GM15510 (cell line): ENCODE data around the gene NGB.

Source experiments
- POLR2A ChIP-seq: IDR thresholded peaks from 3 replicates; pipeline ENCODE4 v1.6.1; 2011; ENCODE audit warnings: borderline replicate concordance; ENCODE audit not compliant: insufficient read length; ENCODE audit errors: extremely low read depth

Gene NGB

DNA sequence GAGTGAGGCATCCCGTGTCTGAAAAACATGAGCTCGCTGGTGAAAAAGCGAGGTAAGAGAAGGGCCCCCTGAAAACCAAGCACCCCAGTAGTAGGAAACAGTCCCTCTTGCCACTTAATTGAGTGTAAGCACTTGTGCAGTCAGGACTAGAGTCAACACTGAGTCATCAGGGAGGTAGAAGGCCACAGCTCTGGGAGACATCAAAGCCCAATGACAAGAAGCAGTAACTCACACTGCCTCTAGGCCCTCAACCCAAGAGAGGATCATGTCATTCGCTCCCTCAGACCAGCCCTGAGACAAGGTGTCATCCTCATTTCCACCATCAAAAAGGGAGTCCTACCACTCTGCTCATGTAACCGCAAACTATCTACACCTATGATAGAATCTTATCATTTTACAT lies 31.9 kb upstream of the NGB start:
- no peak for TF ChIP-seq POLR2A

DNA sequence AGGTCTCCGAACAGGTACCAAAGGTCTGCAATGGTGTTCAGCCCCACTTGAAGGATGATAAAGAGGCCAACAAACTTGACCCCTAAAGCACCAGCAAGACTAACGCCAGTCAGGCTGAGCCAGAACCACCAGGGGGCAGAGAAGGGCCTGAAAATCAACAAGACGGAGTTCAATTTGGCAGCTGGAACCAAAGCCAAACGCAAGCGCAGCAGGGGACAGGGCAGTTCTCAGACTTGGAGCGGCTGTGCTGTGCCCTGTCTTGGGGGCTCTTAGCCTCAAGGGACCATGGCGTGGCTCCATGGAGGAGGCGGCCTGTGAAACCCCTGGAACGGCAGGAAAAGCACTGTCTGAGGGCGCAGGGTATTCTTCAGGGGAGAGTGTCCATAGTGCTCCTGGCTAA lies 30.1 kb upstream of the NGB start:
- no peak for TF ChIP-seq POLR2A

DNA sequence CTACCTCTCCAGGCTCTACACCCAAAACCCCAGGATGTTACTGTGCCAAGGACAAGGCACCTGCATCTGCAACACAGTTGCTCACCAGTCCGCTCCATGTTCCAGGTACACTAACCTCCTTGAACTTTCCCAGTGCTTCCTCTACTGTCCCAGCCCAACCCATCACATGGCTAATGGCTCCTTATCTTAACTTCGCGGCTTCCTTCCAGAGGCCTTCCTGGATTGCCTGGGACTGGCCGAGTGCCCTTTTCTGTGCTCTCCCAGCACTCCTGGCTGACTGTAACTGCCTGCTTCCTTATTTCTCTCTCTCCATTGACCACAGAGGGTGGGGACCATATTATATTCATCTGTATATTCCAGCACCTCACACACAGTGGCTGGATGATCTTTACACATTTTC lies 28.8 kb upstream of the NGB start:
- TF ChIP-seq POLR2A = no peak

DNA sequence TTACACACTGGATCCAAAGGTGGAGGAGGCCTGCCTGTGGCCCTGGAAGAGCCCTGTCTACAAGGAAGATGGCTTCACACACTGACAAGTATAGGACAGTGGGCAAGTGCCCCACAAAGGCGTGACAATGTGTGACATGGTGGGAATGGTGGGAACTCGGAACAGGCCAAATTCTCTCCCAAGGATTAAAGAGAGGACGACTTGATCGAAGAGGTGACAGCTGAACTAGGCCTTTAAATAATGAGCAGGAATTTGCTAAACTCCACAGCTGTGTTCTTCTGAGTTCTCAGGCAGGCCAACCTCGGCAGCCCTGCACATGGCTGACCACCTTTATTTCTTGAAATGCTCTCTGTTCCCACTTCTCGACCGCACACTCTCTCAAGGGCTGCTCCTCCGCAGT lies 25.9 kb upstream of the NGB start:
- no peak for TF ChIP-seq POLR2A

DNA sequence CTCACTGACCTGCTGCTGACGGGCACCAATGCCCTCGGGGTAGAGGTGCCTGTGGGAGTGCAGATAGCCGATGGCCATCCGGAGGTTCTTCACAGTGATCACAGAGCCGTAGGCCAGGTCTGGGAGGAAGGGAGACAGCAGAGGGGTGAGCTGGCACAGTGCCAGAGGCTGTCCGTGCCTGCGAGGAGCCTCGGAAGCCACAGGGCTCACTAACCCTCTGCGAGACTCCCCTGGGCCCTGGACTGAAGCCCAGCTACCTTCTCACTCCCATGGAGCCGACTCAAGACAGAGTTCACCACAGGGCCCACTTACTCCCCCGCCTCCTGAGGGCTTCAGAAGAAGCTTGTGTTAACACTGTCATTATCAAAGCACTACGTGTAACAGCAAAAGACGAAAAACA lies 25.1 kb upstream of the NGB start:
- no peak for TF ChIP-seq POLR2A

DNA sequence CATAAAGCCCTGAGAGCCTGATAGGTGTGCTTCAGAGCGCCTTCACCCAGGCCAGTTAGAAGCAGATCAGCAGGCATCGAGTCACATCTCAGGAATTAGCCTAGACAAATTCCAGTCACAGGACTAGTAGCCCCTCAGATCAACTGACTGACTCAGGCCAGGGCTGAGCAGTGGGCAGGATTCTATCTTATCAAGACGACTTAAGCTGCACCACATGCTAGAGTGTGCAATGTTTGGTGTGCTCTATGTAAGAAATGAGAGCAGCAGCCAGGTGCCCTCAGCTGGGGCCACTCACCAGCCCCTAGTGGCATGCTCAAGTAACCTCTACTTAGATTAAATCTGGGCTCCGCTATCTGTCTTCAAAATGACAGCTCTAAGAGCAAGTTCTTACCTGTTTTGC lies 19.7 kb upstream of the NGB start:
- TF ChIP-seq POLR2A = no peak

DNA sequence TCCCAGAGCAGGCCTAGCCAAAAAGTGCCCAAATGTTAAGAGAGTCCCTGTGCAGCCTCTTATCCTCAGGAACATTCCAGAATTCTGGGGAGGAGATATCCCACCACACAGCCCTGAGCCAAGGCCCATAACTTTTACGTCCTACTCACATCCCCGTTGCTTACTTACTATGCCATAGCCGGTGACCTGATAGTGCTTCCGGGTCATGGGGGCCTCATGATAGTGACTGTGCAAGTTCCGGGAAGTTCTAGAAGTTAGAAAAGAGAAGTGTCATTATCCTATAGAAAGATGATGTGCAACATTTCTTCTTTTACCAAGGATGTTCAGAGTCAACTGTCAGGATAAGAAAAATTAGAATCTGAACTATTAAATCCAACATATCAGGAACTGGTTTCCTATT lies 15.6 kb upstream of the NGB start:
- no peak for TF ChIP-seq POLR2A

DNA sequence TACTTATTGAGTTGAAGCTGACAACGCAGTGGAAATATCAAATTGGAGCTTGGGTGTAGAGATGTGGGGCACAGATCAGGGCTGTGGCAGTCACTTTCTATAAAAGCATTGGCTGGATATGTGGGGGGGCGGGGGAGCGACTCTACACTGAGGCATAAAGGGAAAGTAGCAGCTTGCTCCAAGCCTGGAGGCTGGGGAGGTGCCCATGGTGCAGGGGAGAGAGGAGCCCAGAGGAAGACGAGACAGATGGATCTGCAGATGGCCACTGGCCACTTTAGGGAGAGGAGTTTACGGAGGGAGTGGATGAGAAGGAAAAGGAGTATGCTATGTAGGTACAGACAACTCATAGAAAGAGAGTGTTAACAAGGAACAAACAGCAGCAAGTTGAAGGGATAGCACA lies 13.5 kb upstream of the NGB start:
- TF ChIP-seq POLR2A = no peak

DNA sequence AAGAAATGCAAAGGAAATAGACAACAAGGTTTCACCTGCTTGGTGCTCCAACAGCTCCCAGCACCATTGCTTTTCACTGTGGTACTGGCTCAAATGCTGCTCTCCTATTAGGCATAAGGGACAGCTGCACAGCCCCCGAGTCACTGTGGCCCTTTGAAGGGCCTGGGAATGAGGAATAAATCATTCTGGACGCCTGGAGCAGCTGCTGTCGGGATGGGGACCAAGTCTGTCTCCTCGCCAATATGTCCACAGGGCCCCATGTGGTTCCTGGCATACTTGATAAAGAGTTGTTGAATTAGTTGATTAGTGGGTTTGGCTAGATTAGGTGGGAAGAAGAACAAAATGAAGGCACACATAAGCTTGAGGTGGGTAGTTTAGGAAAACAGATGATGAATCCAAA lies 13.1 kb upstream of the NGB start:
- no peak for TF ChIP-seq POLR2A

DNA sequence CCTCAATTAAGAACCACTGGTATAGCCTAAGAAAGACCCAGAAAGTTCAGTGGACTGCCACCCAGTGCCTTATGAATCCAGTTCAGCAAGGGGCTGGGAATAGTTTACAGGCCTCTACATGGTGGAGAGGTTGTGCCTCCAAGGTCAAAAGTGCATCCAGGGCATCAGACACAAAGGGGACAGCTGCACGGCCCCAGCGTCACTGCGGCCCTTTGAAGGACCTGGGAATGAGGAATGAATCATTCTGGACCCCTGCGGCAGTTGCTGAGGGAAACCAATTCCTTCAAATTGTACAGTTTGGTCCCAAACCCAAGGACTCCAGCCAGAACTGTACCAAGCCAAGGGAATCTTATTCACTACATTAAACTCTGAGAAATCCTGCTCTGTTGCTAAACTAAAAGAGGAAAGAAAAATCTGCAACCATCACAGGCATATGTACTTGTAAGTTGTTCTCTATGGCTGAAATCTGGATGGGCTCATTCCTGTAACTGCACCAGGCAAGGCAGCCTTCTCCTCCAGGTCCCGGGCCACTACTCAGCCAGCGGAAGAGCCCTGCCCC lies 10.9 kb upstream of the NGB start:
- TF ChIP-seq POLR2A = no peak

DNA sequence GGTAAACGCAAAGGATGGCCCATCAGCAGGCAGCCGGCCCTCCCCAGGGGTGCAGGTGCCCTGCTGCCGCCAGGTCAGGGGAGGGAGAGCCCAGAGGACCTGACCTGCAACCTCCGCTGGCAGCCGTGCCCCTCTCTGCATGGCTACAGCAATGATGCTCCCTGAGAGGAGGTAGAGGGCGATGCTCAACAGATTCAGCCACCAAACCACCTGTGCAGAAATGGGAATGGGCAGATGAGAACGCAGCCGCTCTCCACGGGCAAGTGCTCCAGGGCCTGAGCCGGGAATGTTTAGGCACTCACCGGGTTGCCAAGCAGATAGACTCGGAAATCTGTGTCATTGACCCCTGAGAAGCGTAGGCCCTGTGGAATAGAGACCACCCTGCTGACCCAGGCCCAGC lies 8.7 kb upstream of the NGB start:
- TF ChIP-seq POLR2A = no peak

DNA sequence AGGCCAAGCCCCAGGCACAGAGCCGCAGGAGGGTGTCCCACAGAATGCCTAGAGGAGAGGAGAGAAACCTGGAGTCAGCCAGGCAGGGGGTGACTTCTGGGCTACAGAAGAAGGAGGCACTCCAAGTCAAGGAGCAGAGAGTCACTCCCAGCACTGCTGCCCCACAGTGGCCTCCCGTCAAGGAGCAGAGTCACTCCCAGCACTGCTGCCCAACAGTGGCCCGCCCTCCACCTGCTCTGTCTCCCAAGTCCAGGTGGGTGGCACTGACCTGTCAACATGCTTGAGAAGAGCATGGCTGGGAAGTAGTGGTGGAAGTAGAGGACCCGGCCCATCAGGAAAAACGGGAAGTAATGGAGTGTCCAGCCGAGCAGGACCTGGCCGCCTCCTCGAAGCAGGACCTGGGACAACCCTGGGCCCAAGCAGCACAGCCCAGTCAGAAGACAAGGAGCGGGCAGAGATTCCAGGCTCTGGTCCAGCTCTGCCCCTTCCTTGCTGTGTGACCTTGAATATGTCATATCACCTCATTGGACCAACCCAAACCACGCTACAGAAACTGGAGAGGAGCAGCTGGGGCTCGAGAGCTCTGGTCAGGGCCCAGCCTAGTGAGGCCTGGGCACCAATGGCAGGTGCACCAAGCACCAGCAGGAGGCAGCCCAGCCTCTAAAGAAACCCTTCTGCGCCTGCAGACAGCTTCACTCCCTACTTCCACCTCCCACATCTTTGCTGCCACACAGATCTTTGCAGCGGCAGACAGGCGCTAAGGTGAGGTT lies 7.6 kb upstream of the NGB start:
- TF ChIP-seq POLR2A = no peak

DNA sequence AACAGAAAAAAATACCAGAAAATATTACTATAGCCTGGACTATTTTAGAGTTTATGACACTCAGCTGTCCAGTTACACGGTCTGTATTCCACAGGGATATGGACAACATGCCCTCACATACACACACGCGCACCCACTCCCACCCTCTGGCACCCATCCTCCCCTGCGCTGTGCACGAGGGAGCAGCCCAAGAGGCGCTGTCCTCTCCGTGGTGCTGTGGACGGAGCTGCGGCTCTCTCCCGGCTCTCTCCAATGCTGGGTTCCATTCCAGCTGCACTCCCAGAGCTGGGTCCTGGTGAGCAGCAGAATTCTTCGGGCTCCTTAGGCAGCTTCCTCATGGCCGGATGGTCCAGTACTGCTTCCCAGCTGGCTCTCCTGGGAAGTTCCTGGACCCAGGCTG lies 6.0 kb upstream of the NGB start:
- TF ChIP-seq POLR2A = no peak

DNA sequence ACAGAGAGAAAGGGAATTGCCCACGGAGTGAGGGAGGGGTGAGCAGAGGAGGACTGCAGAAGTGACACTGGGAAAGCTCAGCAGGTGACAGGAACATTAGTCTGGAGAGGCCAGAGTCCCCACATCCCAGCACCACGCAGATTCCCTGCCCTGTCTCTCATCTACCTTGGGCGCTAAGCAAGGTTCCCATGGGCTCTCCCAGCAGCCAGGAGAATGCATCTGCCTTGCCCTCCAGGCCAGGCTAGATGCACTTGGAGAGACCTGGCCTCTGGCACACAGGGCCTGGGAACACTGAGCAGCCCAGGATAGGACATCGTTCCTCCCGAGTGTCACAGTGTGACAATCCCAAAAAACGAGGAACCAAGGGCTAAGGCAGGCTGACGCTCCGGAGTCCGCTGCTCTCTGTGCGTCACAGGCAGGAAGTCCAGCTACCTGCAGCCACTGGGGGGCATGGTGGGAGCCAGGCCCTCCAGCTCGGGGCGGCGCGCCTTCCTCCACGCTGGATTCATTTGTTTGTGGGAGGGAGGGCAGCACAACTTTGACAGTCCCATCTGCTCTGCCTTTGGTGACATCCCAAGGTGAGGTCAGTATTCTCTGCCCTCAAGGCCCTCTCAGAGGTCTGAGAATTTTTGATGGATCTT lies 5.4 kb upstream of the NGB start:
- no peak for TF ChIP-seq POLR2A

DNA sequence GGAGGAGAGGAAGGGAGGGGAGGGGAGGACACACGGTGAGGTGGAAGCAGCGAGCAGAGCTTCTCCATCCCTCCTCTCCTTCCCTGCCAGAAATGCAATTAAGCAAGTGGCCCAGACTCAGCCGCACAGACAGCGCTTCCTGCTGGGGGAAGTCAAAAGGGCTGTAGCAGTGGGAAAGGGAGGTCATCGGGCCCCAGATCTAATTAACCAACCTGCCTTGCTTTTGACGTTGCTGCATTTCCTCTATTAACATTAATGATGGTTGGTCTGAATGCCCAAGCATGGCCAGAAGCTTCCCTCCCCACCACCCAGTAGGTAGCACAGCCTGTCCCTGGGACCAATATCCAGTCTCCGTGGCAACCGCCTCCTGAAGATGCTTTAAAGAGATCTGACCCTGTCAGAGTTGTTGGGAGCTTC lies 4.6 kb upstream of the NGB start:
- TF ChIP-seq POLR2A = no peak

DNA sequence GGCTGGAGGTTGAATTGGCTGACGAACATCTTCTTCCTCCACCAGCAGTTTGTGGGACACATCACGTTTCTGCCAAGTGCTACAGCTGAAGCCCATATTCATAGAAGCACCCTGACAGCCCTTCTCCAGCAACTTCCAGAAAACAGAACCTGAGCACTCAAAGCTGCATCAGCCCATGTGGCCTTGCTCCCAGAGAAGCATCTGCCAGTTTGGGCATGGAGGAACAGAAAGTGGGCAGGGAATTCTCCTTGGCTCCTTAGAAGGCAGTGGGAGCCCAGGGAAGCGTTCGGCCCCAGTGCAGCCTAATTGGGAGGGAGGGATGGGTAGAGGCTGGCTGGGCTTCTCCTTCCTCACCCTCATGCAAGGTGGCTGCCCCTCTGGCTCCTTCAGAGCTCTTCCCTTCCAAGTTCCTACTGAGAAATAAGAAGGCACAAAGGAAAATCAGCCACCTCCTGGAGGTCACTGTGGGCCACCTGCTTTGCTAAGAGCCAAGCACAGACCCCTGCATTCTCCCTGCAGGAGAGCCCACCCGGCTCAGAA lies 4.1 kb upstream of the NGB start:
- no peak for TF ChIP-seq POLR2A
